Activated CD4-positive, CD25-positive, alpha-beta regulatory T cell treated with anti-CD3 and anti-CD28 coated beads, Interleukin-2, amount 50 U/mL, for 72 hours (primary cell): ENCODE measurements around the gene PGC.
A peak's percentile ranks its signal among the peaks of the same experiment; 100 is the strongest.

Source experiments
- DNase-seq: peaks from one replicate; pipeline ENCODE4 v3.0.0; 2021

Gene PGC

DNA sequence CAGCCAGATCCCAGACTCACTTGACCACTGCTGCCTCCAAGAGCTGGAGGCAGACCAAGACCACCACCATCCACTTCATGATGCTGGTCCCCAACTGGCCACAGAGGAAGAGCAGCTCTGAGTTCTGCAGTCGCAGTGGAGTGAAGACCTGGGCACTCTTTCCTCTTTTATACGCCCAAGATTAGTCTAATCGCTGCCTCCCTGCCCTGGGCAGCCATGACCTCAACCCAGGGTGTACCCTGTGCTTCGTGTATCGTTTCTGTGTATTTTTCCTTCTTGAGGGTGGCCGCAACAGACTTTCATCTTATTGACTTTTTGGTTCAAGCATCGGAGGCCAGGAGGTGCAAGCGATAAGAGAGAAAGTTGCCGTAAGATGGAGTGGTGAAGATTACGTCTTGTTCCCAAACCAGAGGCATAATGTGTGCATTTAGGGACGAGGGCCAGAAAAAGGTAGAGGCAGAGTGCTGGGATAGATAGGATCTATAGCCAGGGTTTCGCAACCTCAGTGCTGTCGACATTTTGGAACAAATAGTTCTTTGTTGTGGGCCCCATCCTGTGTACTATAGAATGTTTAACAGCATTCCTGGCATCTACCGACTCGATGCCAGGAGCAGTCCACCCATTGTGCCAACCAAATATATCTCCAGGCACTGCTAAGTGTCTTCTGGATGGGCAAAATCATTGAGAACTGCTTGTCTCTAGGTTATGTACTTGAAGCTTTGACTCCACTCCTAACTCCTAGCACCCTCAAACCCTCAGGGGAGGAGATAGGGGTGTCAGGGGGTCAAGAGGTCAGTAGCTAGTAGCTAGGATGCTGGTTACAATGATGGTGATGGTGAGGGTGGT is at the start of gene PGC:
TSS of gene PGC (minus strand) at position 142 of the 846 bp plus-strand sequence. CDS start at position 79, 63 bp downstream.
- DNase-seq = no peak

DNA sequence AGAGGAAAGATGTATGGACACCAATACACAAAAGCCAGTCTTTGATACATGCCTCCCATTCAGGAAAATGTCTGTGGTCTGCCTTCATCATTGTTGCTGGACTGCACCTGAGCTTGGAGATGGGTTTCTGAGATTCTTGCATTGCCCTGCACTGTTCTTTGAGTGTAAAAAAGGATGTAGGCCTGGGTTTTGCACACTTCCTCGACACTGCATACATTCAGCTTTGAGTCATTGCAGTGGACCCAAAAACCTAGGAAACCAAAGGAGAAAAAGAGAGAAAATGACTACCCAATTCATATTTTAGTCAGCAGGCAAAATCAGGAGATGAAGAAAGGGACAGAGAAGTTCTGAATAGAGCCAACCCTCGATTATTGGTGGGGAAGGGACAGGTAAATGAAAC is 49.3 kb upstream of the PGC start:
- DNase-seq = no peak

DNA sequence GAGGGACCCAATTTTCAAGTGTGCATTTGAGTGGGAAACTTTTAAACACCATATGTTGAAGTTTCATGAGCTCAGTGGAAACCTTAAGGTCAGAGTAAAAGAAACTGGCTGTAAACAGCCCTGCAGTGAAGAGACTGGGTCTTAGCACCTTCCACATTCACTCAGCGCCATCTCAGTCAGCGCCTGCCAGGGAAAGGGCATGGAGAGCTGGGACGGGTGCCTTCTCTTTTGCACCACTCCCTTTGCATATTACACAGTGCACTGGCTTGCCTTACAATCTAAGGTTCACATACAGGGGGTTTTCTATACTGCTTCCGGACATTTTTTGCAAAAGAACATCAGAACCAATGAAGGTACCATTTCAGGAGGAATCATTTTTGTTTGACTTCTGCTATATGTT is 44.8 kb upstream of the PGC start:
- no peak for DNase-seq

DNA sequence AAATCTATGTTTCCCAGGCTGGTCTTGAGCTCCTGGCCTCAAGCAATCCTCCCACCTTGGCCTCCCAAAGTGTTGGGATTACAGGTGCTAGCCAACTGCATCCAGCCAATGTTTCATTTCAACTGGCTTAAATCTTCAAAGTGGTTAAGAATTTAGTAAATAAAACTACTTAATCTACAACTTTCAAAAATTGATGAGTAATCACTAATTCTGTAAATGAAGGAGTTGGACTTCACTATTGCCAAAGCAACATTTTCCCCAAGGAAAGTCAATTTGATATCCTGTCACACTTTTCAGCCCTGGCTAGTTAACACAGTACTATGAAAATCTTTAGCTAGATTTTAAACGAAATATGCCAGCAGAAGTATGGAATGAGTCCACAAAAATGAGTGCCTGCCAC is 44.1 kb upstream of the PGC start:
- no peak for DNase-seq

DNA sequence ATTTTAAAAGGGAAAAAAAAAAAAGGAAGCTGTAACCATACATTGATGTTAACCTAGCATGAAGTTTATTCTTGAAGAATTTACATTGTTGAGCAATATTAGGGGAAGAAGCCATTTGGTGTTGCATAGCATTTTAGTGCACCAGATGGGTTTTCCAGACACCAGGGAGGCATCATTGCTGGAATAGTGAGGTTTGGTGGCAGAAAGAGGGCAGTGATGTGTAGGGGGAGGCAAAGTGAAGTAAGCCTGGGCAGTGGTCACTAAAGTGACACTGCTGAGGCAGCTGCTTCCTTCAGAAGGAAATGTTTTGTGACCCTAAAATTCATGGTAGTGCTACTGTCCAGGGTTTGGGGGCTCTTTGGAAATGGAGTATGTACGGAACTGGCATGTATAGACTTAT is 42.8 kb upstream of the PGC start:
- no peak for DNase-seq

DNA sequence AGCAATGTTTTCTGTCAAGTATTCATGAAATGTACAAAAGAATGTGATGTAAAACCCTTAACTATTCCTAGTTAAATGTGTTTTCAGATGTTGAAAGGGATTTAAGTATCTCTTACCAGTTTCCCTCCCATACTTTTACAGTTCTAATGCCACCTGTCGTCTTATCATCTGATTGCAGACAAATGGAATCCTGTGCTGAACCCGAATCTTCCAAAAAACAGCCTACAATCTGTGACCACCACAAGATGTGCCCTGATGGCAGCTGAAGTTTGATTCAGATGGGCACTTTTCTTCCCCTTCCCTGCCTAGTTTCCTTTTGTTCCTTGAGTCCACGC is 42.2 kb upstream of the PGC start:
- no peak for DNase-seq

DNA sequence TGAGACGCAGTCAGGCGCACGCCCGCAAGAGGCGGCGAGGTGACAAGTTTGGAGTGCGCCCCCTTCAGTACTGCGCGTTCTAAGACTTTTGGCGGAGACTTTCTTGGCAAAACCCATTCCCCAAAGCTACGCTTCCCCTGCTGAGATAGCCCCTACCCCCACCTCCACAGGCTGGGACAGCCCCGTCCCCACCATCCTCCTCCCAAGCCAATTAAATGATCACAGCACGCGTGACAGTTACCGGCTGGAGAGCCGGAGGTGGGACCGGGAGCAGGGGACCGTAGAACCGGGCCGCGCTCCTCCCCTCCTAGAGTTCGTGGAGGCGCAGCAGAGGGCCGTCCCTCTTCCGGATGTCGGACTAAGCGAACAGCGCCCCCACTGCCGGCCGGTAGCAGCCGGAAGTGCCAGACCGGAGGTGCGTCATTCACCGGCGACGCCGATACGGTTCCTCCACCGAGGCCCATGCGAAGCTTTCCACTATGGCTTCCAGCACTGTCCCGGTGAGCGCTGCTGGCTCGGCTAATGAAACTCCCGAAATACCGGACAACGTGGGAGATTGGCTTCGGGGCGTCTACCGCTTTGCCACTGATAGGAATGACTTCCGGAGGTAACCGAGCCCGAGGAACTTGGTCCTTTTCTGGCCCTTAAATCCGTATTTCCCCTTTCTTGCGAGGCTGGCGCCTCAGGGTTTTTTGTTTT is 40.2 kb upstream of the PGC start, which contains the start of gene TOMM6:
TSS of gene TOMM6 (plus strand) at position 476 of the 699 bp plus-strand sequence. CDS start at position 480, 4 bp downstream.
- DNase-seq = peak; percentile 95

DNA sequence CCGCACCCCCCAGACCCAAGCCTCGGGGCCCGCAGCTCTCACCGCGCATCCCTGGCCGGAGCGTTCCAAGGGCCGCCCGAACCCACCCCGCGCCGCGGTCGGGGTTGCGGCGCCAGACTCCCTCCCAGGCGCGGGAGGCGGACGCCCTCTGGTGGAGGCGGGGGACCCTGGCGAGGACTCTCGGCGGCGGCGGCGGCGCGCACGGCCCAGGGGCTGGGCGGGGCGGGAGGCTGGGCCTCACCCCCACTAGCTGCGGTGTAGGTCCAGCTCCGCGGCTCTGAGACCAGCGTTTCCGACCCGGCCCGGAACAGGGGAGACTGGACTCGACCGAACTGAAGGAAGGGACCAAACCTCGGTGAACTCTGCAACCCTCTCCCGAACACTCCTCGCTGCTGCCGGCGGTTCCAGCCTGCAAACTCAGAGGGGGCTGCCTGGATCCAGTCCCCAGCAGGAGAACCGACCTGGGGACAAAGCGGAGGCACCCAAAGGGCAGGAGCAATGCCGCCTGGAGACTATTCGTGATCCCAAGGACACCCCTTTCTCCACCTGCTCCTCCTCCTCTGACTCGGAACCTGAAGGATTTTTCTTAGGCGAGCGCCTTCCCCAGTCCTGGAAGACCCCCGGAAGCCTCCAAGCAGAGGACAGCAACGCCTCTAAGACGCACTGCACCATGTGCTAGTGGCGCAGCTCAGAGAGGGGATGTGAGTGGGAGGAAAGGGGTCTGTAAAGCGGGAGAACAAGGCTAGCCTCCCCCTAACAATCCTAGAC is 39.4 kb upstream of the PGC start:
- DNase-seq = peak; percentile 91

DNA sequence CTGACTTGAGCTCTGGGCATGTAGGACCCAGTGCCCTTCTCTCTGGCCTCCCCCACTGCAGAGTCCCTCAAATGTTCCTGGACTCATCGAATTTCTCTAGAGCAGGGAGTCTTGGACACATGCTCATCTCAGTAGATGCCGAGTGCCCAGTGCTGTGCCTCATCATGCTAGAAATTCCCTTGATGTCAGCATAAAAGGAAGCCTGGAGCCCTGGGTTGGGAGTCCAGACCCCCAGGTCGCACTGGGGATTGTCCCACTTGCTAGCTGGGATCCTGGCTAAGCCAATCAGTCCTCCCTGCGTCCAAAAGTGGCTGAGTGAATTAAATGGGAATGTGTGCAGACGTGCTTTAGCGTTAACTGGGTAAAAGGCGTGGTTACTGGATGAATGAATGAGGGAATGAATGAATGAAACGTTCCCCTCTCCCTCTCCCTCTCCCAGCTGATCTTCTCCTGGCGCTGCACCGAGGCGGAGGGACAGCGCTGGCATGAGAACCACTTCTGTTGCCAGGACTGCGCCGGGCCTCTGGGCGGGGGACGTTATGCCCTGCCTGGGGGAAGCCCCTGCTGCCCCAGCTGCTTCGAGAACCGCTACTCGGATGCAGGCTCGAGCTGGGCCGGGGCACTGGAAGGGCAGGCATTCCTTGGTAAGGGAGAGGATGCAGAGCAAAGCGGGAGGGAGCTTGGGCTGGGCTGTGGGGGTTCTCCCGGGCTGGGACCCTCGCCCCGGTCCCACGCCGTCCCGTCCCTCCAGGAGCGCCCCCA is 38.7 kb upstream of the PGC start:
- no peak for DNase-seq

DNA sequence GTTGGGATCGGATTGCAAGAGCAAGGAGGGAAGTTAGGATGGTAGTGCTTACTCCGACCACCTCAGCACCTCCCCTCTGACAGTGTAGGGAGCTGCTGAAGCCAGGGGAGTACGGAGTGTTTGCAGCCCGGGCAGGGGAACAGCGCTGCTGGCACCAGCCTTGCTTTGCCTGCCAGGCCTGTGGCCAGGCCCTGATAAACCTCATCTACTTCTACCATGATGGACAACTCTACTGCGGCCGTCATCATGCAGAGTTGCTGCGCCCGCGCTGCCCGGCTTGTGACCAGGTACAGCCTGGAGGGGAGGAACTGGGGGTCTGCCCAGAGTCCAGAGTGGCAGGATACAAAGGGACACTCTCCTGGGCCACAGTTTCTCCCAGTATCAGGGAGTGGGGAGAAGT is 38.1 kb upstream of the PGC start:
- no peak for DNase-seq

DNA sequence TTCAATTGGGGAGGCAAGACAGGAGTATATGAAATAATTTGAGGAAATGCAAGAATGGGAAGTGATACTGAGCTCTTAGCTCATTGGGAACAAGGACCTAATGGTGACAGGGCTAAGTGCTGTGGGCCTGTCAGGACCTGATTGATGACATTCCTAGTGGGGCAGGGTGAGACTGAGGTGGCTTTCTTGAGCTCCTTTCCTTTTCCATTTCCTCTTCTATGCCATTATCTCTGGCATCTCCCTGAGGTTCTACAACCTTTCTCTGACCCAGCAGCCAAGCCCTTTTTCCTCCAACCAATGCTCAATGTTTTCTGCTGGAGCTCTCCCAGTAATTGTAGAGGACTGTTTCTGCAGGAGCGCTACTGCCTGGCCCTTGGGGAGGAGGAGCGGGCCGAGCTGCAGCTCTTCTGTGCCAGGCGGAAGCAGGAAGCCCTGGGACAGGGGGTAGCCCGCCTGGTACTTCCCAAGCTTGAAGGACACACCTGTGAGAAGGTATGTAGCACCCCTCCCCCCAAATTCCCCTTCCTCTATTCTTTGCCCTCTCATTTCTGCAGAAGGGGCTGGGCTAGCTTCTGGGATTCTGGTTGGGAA is 37.5 kb upstream of the PGC start:
- no peak for DNase-seq

DNA sequence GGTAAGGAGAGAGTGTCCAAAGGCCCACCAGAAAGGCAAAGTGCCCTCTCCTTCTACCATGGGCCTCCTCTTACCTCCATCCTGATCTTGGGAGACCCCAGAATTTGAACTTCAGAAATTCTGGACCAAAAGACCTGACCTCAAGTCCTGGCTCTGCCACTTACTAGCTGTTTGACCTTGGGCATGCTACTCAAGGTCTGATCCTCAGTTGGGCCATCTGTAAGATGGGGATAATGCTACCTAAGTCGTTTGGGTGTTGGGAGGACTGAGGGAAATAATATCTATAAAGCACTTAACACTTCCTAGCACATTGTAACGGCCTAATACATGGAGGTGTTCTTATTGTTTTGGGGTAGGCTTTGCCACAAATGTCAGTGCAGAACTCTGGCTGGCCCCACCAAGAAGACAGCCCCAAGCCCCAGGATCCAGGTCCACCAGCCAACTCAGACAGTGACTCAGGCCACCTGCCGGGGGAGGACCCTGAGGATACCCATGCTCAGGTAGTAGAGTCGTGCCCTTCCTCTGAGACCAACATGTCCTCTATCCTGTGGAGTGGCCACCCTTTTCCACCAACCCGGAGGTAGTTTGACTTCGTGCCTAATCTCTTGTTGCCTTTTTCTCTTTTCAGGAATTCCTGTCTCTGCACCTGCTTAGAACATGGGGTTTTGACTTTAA is 36.0 kb upstream of the PGC start:
- no peak for DNase-seq

DNA sequence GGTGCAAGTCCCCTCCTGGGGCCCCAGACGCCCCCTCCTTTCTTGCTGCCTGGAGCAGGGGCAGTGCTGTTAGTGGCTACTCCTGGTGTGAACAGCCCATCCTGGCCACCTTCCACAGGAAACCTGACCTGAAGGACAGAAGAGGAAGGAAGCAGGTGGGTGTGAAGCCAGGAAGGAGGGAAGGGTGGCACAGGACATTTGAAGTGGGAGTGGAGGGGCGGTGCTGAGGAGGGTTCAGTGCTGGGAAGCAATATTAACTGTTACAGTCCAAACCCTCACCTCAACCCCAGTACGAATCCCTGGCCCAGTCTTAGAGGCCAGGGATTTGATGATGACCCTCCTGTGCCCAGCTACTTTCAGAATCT is 34.2 kb upstream of the PGC start:
- no peak for DNase-seq

DNA sequence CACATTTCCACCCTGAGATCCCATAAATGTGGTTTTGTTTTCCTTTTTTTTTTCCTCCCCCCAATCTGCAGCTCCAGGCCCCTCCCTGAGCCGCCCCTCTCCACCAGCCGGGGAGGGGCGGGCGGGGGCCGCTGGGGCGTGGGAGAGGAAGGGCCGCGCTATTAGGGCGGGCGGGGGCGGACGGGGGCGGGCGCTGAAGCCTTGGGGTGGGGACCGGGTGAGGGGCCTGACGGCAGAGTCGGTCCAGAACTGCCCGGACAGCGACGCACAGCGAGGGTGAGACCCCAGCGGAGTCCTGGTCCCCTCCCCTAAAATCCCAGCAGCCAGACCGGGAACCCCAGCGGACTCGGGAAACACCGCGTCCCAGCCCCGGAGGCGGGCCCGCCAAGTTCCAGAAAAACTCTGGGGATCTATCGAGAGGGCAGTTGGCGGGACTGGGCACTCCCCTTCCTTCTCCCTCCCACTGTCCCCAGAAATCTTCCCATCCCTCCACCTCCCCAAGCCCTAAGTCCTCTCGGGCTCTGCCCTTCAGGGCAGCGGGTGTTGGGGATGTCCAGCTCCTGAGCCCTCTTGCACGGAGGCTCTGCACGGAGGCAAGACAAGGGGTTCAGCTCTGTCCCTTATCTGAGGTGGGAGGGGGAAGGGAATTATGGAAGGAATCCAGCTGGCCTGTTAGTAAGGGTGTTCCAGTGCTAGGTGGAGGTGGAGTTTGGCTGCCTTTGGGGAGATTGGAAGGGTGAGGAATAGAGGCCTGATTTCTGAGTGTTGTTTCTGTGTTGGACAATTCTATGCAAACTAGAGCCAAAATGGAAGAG is 33.6 kb upstream of the PGC start, which contains the start of gene PRICKLE4:
TSS of gene PRICKLE4 (plus strand) at position 232 of the 815 bp plus-strand sequence. CDS start 2,692 bp downstream, outside the sequence.
- no peak for DNase-seq

DNA sequence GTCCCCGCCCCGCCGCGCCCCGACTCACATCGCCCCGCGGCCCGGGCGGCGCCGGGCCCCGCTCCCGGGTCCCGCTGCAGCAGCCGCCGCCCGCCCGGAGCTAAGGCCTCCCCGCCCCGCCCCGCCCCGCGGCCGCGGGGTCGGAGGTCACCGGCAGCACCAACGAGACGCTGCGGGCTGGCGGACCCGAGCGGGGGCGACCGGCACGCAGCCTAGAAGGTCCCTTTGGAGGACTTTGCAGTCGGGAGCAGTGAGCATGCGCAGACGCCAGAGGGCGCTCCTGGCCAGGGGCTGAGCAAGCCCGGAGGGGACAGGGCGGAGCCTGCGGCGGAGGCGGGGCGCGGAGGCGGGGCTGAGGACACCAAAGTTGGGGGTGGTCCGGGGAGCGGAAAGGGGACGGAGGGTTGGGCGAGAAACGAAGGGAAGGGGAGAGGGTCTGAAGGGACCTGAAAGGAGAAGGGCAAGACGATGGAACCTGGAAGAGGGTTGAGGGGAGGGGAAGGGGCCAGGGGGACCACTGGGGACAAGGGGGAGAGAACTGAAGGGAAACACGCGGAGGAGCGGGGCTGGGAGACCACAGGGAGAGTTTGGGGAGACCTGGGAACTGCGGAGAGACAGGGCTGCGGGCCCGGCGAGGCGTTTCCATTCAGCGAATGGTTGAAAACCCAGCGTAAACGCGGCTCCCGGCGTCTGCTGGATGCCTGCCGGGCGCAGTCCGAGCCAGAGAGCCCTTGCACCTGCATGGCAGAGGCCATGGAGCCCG is 32.8 kb upstream of the PGC start, which contains the start of gene FRS3:
TSS of gene FRS3 (minus strand) at position 113 of the 763 bp plus-strand sequence. CDS start 2,913 bp downstream, outside the sequence.
- DNase-seq = peak; percentile 100

DNA sequence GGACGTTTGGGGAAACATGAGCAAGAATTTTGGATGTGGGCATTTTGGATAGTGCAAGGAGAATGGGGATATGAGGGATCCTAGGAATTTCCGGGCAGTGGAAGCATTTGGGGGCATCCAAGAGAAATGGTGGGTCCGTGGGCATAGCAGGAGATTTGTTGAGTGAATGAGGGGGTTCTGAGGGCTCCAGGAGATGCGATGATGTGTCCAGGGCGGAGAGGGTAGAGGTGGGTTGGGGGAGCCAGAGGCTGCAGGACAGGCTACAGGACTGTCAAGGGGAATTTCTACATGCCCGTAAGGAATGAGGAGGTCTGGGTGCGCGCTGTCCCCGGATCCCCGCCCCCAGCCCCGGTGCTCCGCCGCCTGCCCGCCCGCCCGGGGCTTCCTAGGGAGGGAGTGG is 32.1 kb upstream of the PGC start:
- DNase-seq = no peak

DNA sequence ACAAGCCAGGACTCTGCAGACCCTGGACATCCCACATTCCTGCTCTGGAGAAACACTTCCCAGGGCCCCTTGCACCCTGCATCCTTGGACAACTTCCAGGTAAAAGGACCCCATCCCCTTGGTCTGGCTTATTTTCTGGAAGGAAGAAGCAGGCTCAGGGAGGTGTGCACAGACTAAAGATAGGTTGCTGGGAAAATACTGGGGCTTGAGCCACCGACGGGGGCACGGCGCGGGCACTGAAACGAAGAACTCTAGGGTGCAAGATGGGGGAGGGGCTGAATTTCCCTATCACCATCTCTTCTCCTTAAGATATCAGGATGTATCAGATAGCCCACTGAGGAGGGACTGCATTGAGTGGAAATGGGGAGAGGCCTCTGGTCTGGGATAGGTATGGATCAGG is 31.7 kb upstream of the PGC start:
- no peak for DNase-seq

DNA sequence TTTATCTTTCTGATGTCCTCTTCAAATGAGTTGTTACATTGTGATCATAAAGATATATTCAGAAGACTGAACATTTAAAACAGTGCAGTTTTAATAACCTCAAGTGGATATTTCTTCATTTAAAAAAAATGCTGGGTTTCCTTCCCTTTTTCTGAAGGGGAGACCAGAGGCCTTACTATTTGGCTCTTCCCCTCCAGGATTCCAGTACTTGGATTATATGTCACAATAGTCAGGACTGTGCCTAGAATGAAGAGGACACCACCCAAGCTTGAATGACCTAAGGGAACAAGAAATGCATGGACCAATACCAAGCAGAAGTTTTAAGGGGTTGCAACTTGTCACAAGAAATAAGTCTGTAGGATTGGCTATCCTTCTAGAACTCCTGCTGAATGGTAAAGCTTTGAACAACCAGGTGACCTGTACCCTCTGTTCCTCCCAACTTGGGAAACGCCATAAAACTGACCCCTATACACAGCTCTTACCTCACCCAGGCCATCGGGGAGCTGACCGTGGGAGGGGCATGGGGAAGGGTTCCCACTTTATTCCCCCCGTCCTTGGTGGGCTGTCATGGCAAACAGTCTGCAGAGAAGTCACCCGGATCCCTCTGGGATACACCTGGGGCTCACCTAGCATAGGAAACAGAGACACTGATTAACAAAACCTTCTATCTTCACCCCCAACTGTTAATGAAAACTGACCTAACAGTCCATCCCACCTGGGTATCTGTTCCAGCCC is 30.5 kb upstream of the PGC start:
- no peak for DNase-seq

DNA sequence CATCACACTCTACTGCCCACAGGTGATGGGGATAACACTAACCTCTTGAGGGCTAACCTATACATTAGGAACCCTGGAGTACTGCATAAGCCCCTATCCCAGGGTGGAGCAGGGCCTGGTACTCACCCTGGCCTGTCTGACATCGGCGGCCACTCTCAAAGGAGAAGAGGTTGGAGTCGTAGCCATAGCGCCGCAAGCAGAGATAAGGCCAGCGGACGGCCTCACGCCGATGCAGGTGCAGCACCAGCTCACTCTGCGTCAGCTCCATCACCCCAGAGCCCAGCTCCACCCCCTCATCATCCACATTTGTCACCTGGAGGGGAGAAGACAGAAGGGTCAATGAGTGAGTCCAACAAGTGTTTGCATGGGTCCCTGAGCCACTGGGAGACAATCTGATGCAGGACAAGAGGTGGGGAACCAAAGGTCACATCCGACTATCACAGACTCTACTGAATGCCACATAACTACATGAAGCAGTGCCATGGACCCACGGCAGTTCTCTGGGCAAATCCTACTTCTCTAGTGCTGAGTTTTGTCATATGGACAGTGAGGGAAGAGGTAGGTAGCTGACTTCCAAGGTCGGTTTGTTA is 28.2 kb upstream of the PGC start:
- DNase-seq = no peak
